Astrocyte of the cerebellum (primary cell): Measurements from ENCODE around the gene ATP4A.

Experiments used
- DNase-seq: peaks from one replicate; pipeline ENCODE4 v3.0.0-alpha.2; 2011; ENCODE audit warnings: low read depth
- H3K4me3 ChIP-seq: 2 replicates; pipeline ENCODE4 v1.5.1; 2011; ENCODE audit warnings: mild to moderate bottlenecking, low read depth, low read length, moderate library complexity
- in situ Hi-C: cut with HindIII; loops from 2 replicates; pipeline ENCODE4 v1.10.0; 2017; ENCODE audit warnings: low sequenced_read_pairs
- TF ChIP-seq, protein P1 (sequence below): IDR thresholded peaks from 2 replicates; pipeline ENCODE4 v1.5.1; 2012; ENCODE audit warnings: low read length, low read depth, moderate library complexity, mild to moderate bottlenecking; ENCODE audit errors: missing control alignments

Gene ATP4A

DNA sequence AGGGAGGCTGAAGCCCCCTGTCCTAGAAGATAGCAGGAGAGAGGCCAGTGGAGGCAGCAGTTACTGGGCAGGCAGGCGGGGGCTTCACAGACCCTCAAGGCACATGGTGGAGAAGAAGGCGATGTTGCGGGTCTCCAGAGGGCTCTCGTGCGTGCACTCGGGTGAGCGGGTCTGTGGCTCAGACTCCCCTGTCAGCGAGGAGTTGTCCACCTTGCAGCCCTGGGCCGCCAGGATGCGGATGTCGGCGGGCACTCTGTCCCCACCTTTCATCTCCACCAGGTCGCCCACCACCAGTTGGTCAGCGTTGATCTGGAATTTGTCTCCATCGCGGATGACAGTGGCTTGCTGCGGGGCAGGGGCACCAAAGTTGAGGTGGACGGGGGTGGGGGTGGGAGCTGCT lies 3.2 kb downstream of the ATP4A start:
- DNase-seq: no peak
- TF ChIP-seq, protein P1, sequence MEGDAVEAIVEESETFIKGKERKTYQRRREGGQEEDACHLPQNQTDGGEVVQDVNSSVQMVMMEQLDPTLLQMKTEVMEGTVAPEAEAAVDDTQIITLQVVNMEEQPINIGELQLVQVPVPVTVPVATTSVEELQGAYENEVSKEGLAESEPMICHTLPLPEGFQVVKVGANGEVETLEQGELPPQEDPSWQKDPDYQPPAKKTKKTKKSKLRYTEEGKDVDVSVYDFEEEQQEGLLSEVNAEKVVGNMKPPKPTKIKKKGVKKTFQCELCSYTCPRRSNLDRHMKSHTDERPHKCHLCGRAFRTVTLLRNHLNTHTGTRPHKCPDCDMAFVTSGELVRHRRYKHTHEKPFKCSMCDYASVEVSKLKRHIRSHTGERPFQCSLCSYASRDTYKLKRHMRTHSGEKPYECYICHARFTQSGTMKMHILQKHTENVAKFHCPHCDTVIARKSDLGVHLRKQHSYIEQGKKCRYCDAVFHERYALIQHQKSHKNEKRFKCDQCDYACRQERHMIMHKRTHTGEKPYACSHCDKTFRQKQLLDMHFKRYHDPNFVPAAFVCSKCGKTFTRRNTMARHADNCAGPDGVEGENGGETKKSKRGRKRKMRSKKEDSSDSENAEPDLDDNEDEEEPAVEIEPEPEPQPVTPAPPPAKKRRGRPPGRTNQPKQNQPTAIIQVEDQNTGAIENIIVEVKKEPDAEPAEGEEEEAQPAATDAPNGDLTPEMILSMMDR: no peak
- in situ Hi-C loops: no loop called here

DNA sequence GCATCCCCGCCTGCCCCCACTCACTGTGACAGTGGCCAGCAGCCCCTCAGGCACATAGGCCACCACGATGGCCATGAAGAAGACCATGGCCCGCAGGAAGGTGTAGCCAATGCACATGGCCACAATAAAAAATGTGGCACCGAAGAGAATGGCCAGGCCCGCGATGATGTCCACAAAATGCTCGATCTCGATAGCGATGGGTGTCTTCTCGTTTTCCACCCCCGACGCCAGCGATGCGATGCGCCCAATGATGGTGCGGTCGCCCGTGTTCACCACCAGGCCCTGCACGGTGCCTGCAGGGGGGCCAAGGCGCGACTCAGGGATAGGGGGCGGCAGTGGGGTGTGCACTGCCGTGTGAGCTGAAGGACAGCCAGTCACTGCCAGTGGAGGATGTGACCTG lies 3.7 kb downstream of the ATP4A start:
- H3K4me3 ChIP-seq: no peak overlapping the region
- no peak for DNase-seq
- in situ Hi-C loops: no loop called here
- TF ChIP-seq, protein P1: no peak

More for the DNA sequence above, 3.2 kb downstream of the ATP4A start:
- H3K4me3 ChIP-seq: no peak overlapping the region

DNA sequence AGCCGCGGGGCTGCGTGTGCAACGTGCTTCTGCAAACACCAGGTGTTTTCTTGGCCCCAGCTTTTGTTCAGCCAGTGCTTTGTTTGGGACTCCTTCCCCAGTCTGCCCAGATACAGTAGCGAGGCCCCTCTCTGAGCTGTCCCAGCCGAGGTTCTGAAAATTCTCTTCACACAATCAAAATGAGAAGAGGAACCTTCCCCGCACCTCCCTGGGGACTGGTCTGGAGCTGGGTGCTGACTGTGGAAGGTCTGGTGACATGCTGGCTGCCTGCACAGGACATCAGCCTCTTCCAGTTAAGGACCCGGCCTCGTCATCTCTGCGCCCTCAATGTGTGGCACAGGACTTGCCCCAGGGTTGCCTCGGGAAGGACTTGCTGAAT lies 4.2 kb downstream of the ATP4A start:
- in situ Hi-C loops: no loop called here
- no peak overlapping the region for H3K4me3 ChIP-seq
- TF ChIP-seq, protein P1: no peak
- DNase-seq: no peak

DNA sequence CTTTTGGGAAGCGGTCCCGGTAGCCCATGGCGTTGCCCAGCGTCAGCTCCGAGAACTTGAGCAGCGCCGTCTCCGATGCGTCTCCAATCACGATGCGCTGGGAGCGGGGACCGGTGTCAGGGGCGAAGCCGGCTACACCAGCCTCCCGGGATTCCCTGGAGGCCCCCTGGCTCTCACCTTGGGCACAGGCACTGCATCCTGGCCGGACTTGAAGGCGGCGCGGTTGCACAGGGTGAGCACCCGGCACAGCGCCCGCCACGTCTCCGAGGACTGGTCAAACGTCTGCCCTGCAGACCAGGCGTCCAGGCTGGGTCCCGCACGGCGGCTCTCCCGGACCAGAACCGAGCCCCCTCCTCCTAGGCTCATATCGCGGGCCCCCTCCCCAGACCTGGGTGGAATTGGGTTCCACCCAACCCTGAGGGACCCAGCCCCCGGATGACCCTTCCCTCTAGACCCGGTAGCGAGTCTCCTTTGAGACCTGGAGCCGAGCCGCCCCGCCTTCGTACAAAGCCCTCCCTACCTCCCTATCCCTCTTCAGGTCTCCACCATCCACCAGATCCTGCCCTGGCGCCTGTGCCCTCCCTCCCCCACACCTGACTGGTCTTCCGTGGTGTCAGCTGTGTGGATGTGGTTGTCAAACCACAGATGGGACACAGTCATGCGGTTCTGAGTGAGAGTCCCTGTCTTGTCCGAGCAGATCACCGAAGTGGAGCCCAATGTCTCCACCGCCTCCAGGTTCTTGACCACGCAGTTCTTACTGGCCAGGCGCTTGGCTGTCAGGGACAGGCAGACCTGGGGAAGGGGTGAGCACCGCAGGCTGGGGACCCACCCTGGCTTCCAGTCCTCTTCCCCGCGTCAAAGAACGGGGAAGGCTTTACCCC lies 4.8 kb downstream of the ATP4A start:
- TF ChIP-seq, protein P1: no peak
- DNase-seq: no peak
- in situ Hi-C loops: no loop called here
- H3K4me3 ChIP-seq: peak overlapping the region; percentile 36

DNA sequence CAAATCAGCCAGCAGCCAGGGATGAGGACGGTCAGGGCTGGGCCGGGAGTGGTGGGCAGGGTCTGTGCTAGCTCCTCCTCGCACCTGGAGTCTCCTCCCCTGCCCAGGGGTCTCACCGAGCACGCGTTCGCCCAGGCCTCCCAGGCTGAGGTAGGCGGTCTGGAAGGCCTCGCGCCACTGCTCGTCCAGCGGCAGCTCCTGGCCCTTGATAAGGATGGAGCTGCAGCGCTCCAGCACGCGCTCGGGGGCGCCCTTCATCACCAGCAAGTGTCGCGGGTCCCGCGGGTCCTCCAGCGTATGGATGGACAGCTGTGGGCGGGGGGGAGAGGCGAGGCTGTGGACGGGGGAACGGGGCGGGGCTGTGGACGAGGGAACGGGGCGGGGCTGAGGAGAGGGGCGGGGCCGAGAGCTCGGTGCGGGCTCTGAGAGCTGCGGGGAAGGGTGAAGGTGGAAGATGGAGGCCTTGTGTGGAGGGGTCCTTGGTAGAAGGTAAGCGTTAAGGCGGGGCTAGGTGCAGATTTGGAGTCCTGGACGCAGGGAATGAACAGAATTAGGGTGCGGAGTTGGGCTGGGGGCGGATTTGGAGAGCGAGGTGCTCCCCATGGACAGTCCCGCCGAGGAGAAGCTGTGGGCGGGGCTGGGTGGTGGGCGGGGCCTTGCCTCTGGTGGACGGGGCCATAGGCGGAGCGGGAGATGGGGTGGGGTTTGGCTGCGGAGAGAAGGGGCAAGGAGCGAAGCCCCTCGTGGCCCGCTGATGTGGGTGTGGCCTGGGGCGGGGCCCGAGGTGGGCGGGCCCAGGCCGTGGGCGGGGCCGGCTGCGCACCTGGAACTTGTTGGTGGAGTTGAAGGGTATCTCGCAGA lies 5.7 kb downstream of the ATP4A start:
- H3K4me3 ChIP-seq: peak overlapping the region; percentile 36
- TF ChIP-seq, protein P1: no peak
- in situ Hi-C loops: no loop called here
- DNase-seq: no peak

DNA sequence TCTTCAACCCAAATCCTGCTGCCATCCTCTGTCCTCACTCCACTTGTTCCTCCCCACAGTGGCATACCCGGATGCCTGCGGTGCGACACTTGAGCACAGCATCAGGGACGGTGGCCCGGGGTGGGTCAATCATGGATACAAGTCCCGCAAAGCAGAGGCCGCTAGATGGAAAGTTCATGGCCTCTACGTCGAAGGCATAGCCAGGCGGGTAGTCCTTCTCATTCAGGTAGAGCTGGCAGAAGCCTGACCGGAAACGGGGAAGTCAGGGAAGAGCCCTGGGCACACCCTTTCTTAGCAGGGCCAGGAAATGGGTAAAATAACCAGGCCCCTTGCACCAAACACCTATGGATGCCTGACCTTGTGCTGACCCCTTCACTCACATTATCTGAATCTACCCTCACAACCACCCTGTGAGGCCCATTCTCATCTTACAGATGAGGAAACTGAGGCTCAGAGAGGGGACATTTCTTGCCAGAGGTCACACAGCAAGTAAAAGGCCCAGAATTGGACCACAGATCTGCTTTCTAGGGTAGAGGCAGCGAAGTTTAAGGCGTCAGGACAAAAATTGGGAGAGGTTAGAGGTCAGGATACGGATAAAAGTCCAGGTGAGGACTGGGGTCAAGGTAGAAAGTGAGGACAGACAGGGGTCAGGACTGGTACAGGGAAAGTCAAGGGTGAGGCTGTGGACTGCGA lies 6.5 kb downstream of the ATP4A start:
- in situ Hi-C loops: no loop called here
- TF ChIP-seq, protein P1: no peak
- no peak overlapping the region for H3K4me3 ChIP-seq
- DNase-seq: no peak
